ENCODE results near the gene MARCHF2.

MARCHF2 gene

DNA sequence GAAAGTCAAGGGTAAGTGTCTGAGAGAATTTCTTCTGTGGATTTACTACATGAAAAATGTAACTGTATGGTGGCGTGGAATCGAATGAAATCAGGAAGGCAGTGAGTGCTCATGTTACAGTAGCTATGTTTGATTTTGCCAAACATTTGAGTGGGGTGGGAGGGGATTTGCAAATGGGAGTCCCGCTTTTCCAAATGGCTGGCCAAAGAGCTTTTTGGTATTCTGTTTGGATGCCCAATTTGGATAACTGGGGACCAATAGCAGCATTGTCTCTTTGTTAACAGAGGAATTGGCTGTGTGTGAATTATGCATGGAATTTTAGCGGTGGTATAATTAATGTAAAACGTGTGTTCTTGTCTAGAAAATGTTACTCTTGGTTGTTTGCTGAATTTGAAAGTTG is 49.5 kb downstream of the MARCHF2 start:
- H3K36me3 ChIP-seq (replicated peaks; ENCODE audit: insufficient read depth, low read length) = peaks cover 35% of the 10 kb centered on the region

DNA sequence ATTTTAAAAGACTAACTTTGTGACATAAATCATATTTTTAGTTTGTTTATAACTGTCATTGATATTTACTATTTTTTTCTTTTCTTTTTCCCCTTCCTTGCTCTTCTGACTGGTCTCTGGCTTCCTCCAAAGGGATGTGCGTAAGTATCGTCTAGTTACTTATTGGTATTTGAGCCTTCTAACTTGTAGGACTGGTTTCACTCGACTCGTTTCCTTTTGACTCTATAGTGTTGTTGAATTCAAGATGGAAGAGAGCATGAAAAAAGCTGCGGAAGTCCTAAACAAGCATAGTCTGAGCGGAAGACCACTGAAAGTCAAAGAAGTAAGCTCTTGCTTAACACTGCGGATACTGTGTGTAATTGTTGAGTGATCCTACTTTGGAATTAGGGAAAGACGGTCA is 50.3 kb downstream of the MARCHF2 start:
- no peak overlapping the region for H3K4me3 ChIP-seq (ENCODE audit: low read length)
- H3F3A ChIP-seq (ENCODE audit: insufficient read depth, low read length) = no peaks in the 10 kb centered on the region
- H3K27ac ChIP-seq (ENCODE audit: low read length) = no peak overlapping the region
- DNase-seq = no peak
- H3K9me2 ChIP-seq (replicated peaks; ENCODE audit: insufficient read depth, low read length) = no peaks in the 10 kb centered on the region
- H3K9me3 ChIP-seq (replicated peaks; ENCODE audit: insufficient read depth, low read length) = no peaks in the 10 kb centered on the region
- no peak overlapping the region for H3K4me2 ChIP-seq (ENCODE audit: low read depth, low read length)
- H2AFZ ChIP-seq (ENCODE audit: low read length) = no peak overlapping the region
- peaks cover 52% of the 10 kb centered on the region for H4K20me1 ChIP-seq (ENCODE audit: insufficient read depth, low read length)
- no peaks in the 10 kb centered on the region for H3K4me1 ChIP-seq (ENCODE audit: low read length)
- no peaks in the 10 kb centered on the region for H3K27me3 ChIP-seq (replicated peaks; ENCODE audit: insufficient read depth, low read length)
- TF ChIP-seq EZH2phosphoT487 (IDR thresholded peaks at IDR 0.05; ENCODE audit: low read length) (no peak), EZH2 (optimal IDR thresholded peaks at IDR 0.05; ENCODE audit: low read depth, low read length) (no peak)
- TF ChIP-seq, protein P1, sequence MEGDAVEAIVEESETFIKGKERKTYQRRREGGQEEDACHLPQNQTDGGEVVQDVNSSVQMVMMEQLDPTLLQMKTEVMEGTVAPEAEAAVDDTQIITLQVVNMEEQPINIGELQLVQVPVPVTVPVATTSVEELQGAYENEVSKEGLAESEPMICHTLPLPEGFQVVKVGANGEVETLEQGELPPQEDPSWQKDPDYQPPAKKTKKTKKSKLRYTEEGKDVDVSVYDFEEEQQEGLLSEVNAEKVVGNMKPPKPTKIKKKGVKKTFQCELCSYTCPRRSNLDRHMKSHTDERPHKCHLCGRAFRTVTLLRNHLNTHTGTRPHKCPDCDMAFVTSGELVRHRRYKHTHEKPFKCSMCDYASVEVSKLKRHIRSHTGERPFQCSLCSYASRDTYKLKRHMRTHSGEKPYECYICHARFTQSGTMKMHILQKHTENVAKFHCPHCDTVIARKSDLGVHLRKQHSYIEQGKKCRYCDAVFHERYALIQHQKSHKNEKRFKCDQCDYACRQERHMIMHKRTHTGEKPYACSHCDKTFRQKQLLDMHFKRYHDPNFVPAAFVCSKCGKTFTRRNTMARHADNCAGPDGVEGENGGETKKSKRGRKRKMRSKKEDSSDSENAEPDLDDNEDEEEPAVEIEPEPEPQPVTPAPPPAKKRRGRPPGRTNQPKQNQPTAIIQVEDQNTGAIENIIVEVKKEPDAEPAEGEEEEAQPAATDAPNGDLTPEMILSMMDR (IDR thresholded peaks at IDR 0.05; ENCODE audit: low read length) = no peak
- peaks cover 93% of the 10 kb centered on the region for H3K79me2 ChIP-seq (ENCODE audit: low read length)
- peaks cover 31% of the 10 kb centered on the region for H3K36me3 ChIP-seq (replicated peaks; ENCODE audit: insufficient read depth, low read length)
- no peak overlapping the region for H3K9ac ChIP-seq (ENCODE audit: low read length)

More for the DNA sequence above, 49.5 kb downstream of the MARCHF2 start:
- Histone ChIP-seq H3K9ac (ENCODE audit: low read length) (no peak overlapping the region), H3K4me2 (ENCODE audit: low read depth, low read length) (no peak overlapping the region), H2AFZ (ENCODE audit: low read length) (no peak overlapping the region), H3K9me3 (replicated peaks; ENCODE audit: insufficient read depth, low read length) (no peaks in the 10 kb centered on the region), H3K27ac (ENCODE audit: low read length) (no peak overlapping the region), H3F3A (ENCODE audit: insufficient read depth, low read length) (no peaks in the 10 kb centered on the region), H3K4me1 (ENCODE audit: low read length) (no peaks in the 10 kb centered on the region), H3K79me2 (ENCODE audit: low read length) (peaks cover 95% of the 10 kb centered on the region), H3K27me3 (replicated peaks; ENCODE audit: insufficient read depth, low read length) (no peaks in the 10 kb centered on the region), H3K9me2 (replicated peaks; ENCODE audit: insufficient read depth, low read length) (no peaks in the 10 kb centered on the region), H3K4me3 (ENCODE audit: low read length) (no peak overlapping the region), H4K20me1 (ENCODE audit: insufficient read depth, low read length) (peaks cover 60% of the 10 kb centered on the region)
- TF ChIP-seq EZH2phosphoT487 (IDR thresholded peaks at IDR 0.05; ENCODE audit: low read length) (no peak), EZH2 (optimal IDR thresholded peaks at IDR 0.05; ENCODE audit: low read depth, low read length) (no peak)
- TF ChIP-seq, protein P1 (IDR thresholded peaks at IDR 0.05; ENCODE audit: low read length) = no peak
- no peak for DNase-seq

DNA sequence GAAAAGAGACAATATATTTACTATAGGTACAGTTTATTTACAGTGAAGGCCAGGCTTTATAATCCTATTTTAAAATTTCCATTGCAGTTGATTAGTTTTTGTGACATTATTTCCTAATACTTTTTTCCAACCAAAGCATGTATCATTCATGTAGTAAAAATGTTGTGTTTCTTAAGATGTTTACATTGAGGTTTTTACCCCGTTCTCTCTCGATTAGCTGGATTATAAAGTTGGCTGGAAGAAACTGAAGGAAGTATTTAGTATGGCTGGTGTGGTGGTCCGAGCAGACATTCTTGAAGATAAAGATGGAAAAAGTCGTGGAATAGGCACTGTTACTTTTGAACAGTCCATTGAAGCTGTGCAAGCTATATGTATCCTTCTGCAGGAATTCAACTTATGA is 52.9 kb downstream of the MARCHF2 start:
- no peak overlapping the region for H3K4me2 ChIP-seq (ENCODE audit: low read depth, low read length)
- no peaks in the 10 kb centered on the region for H3K9me2 ChIP-seq (replicated peaks; ENCODE audit: insufficient read depth, low read length)
- no peaks in the 10 kb centered on the region for H3K9me3 ChIP-seq (replicated peaks; ENCODE audit: insufficient read depth, low read length)
- no peaks in the 10 kb centered on the region for H3K4me1 ChIP-seq (ENCODE audit: low read length)
- H4K20me1 ChIP-seq (ENCODE audit: insufficient read depth, low read length) = peaks cover 26% of the 10 kb centered on the region
- H3K27me3 ChIP-seq (replicated peaks; ENCODE audit: insufficient read depth, low read length) = no peaks in the 10 kb centered on the region
- H3F3A ChIP-seq (ENCODE audit: insufficient read depth, low read length) = no peaks in the 10 kb centered on the region; the same call in 1 of the 2 replicates
- peaks cover 41% of the 10 kb centered on the region for H3K36me3 ChIP-seq (replicated peaks; ENCODE audit: insufficient read depth, low read length)
- H3K9ac ChIP-seq (ENCODE audit: low read length) = no peak overlapping the region
- no peak for DNase-seq
- no peak overlapping the region for H3K27ac ChIP-seq (ENCODE audit: low read length)
- no peak overlapping the region for H2AFZ ChIP-seq (ENCODE audit: low read length)
- H3K79me2 ChIP-seq (ENCODE audit: low read length) = peaks cover 93% of the 10 kb centered on the region
- no peak overlapping the region for H3K4me3 ChIP-seq (ENCODE audit: low read length)
- TF ChIP-seq EZH2 (optimal IDR thresholded peaks at IDR 0.05; ENCODE audit: low read depth, low read length) = no peak
- TF ChIP-seq EZH2phosphoT487 (IDR thresholded peaks at IDR 0.05; ENCODE audit: low read length) = no peak
- TF ChIP-seq, protein P1 (IDR thresholded peaks at IDR 0.05; ENCODE audit: low read length) = no peak
